HG02642 (cell line): ENCODE results near the gene NUDT16L1.
"Not testable (repeated sequence)": the region's sequence is repeated elsewhere in the genome, so short reads cannot be mapped to it uniquely, and the experiment has no call there.

Experiments used
- ATAC-seq: cut with Tn5 transposase; IDR thresholded peaks from one replicate; pipeline ENCODE4 v1.9.1; 2021; ENCODE audit warnings: mild to moderate bottlenecking; ENCODE audit not compliant: unreplicated experiment, poor library complexity

NUDT16L1 gene

DNA sequence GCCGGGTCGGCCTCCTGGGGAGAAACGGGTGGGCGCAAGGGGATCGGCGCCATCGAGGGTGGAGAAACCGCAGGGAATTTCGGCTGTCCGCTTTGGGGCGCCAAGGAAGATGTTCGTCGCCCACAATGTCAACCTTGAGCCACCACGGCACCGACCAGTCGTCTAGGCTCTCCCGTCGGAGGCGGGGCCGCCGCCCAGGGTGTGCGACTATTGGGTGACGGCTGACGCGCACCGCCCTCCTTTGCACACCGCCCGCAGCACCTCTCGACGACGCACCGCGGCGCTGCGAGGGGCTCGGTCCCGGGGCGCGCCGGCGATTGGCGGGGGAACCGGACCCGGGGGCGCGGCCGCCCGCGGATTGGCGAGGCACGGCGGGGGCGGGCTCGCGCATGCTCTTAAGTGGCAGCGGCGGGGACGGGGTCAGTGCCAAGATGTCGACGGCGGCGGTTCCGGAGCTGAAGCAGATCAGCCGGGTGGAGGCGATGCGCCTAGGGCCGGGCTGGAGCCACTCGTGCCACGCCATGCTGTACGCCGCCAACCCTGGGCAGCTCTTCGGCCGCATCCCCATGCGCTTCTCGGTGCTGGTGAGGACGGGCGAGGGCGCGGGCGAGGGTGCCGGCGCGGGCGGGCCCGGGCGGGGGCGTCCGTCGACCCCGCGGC lies at the start of gene NUDT16L1:
TSS of gene NUDT16L1 (plus strand) at position 267 of the 660 bp plus-strand sequence. CDS start at position 432, 165 bp downstream.
- ATAC-seq, result peak; percentile 91

GRCh38 chr16:4646773-4647643 lies 46.4 kb upstream of the NUDT16L1 start:
- ATAC-seq, result no peak

DNA sequence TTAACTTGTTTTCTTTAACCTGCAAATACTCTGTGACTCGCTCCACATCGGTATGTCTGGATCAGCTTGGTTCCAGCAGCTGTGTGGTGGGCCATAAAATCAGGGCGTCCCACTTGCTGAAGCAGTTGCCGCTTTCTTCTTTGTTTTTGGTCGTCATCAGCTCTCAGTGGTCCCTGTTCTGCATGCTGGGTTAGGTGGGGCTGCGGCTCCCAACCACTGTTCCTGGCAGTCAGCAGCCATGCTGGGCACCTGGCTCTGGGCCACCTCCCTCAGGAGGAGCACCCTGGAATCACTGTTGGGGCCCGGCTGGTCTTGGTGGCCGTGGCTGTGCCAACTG lies 45.8 kb upstream of the NUDT16L1 start:
- ATAC-seq, result no peak

GRCh38 chr16:4648917-4649316 lies 44.4 kb upstream of the NUDT16L1 start:
- no peak for ATAC-seq

GRCh38 chr16:4649744-4650442 lies 43.5 kb upstream of the NUDT16L1 start:
- ATAC-seq, result no peak

GRCh38 chr16:4650443-4651074 lies 42.8 kb upstream of the NUDT16L1 start:
- not testable (repeated sequence) for ATAC-seq

GRCh38 chr16:4651827-4652226 lies 41.5 kb upstream of the NUDT16L1 start:
- ATAC-seq, result no peak

- no peak for ATAC-seq
Measured at GRCh38 chr16:4652561-4652960, 40.8 kb upstream of the NUDT16L1 start.

GRCh38 chr16:4654011-4654963 lies 39.1 kb upstream of the NUDT16L1 start:
- no peak for ATAC-seq

DNA sequence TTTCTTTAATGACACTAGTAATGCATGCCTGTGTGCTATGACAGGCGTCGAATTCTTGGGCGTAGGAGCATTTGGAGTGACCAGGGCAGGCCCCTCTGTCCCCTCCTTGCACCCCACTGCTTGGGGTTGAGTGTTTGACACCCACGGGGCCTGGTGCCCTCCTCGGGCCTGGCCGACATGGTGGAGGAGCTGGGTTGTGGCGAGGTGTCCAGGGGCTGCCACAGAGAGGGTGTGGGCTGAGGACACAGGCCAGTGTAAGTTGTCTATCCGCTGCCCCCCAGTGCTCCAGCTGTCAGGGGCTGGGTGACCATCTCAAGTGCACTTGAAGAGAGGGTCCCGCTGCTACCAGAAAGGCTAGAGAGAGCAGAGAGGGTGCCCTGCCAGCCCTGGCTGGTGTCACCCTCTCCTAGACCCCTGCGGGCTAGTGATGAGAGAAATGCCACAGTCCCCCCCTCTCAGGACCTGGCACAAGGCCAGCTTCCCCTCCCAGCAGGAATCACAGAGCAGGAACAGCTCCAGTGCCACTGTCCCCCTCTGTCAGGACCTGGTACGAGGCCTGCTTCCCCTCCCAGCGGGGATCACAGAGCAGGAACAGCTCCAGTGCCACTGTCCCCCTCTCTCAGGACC lies 38.3 kb upstream of the NUDT16L1 start:
- no peak for ATAC-seq

GRCh38 chr16:4655801-4656200 lies 37.6 kb upstream of the NUDT16L1 start:
- ATAC-seq, result no peak

GRCh38 chr16:4656221-4656620 lies 37.1 kb upstream of the NUDT16L1 start:
- ATAC-seq, result no peak

DNA sequence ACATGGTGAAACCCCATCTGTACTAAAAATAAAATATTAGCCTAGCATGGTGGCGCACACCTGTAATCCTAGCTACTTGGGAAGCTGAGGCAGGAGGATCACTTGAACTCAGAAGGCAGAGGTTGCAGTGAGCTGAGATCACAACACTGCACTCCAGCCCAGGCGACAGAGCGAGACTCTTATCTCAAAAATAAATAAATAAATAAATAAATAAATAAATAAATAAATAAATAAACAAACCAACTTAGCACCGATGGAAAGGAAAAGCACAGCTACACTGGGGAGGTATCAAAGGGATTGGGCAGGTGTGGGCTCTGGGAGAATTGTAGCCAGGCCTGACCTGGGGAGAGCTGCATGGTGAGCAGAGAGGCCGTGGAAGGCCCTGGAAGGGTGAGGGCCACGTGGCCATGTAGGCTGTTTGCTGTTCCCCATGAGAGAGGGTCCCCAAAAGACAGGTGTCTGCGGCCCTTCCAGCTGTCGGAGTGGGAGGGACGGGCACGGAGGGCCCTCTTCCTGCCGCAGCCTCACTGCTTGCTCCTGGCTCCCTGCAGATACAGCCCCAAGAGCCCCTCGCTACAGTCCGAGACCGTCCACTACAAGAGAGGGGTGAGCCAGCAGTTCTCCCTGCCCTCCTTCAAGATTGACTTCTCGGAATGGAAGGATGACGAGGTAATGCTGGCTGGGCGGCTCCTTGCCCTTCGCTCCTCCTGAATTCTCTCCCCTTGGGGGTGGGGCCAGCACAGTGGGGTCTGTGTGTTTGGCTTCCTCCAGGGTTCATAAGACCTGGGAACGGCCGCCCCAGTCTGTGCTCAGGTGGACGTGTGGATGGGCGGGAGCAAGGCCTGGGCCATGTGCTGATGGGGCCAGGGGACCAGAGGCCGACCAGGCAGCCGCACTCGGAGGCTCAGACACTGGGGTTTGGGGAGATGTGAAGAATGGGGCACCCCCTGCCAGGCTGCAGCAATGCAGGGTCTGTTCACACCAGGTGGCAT lies 36.4 kb upstream of the NUDT16L1 start:
- ATAC-seq, result no peak

DNA sequence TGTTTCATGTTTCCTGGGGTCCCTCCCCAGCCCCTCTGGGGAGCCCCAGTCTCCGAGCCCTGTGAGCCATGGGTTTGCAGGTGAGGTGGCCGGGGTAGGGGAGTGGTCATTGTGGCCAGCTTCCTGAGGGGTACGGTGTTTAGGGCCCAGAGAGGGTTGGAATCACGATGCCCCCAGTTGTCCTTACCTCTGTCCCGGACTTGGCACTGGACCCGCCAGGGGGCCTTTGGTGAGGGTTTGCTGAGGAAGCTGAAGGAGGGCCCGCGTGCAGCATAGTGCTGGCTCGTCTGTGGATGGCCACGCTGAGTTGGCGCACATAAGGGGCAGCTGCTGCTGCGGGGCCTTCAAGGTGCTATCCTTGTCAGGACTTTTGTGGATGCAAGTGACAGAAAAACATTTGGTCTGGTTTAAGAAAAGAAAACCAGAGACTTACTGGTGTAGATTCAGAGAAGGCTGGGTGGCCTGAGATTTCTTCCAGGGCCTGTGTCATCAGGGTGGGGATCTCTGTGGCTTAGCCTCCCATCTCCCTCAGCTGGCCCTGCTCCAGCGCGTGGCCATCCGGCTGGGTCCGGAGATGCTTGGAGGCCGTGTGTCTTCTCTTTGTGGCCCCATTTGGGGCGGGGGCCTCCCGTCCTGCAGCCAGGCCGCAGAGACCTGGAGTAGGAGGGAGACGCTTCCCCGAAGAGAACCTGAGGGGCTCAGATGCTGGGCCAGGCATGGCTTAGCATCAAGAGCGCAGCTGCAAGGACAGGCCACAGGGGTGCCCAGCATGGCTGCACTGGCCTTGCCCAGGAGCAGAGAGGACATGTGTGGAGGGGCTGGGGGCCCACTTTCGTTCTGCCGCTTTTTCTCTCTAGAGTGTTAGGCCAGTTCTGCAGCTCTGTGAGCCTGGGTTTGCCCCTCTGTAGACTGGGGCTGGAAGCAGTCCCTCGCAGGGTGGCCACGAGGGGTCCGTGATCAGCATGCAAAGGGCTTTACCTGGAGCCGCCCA lies 33.7 kb upstream of the NUDT16L1 start:
- no peak for ATAC-seq

DNA sequence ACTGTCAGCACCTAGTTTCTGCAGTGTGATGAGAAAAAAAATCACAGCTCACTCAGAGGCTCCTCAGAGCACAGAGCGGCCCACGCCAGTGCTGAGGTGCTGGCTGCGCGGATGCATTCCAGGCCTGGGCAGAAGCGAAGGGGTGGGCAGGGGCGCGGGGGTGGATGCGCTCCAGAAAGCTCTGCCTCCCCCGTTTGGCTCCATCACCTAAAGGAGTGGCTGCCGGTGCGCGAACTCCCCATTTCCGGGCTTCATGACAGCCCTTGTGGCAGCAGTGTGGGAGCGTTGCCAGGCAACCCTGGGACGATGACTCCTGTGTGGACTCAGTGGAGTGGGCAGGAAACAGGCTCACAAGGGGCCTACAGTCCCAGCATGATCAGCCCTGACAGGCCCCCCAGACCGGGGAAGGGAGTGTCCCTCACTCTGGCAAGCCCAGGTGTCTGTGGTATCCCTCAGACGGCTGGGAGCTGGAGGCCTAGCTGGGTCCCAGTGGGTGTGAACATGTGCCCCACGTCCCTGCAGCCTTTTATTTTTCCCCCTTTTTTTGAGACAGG lies 32.8 kb upstream of the NUDT16L1 start:
- peak; percentile 47 for ATAC-seq

GRCh38 chr16:4661661-4662060 lies 31.7 kb upstream of the NUDT16L1 start:
- no peak for ATAC-seq

DNA sequence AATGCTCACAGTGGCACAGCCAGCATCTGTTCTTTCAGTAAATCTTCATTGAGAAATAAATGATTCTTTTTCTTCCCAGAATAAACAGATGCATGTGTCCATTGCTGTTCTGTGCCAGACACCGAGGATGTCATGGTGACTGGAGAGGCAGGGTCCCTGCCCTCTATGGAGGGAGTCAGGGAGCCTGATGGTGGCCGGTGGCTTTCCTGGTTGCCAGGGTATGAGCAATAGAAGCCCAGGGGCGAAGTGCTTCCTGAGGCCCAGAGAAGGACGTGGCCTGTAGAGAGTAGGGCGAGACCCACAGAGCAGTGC lies 29.9 kb upstream of the NUDT16L1 start:
- ATAC-seq, result no peak
